Stimulated activated CD8-positive, alpha-beta memory T cell treated with anti-CD3 and anti-CD28 coated beads, Interleukin-15, amount 100 ng/mL, for 48 hours (primary cell): ENCODE results near the gene PDIA6.
"Not testable (repeated sequence)": the region's sequence is repeated elsewhere in the genome, so short reads cannot be mapped to it uniquely, and the experiment has no call there.

Experiments
- DNase-seq, 2 donors: peaks; one replicate each; pipeline ENCODE4 v3.0.0-alpha.2; 2020; ENCODE audit warnings: low read depth in 2 of 2

The PDIA6 gene

DNA sequence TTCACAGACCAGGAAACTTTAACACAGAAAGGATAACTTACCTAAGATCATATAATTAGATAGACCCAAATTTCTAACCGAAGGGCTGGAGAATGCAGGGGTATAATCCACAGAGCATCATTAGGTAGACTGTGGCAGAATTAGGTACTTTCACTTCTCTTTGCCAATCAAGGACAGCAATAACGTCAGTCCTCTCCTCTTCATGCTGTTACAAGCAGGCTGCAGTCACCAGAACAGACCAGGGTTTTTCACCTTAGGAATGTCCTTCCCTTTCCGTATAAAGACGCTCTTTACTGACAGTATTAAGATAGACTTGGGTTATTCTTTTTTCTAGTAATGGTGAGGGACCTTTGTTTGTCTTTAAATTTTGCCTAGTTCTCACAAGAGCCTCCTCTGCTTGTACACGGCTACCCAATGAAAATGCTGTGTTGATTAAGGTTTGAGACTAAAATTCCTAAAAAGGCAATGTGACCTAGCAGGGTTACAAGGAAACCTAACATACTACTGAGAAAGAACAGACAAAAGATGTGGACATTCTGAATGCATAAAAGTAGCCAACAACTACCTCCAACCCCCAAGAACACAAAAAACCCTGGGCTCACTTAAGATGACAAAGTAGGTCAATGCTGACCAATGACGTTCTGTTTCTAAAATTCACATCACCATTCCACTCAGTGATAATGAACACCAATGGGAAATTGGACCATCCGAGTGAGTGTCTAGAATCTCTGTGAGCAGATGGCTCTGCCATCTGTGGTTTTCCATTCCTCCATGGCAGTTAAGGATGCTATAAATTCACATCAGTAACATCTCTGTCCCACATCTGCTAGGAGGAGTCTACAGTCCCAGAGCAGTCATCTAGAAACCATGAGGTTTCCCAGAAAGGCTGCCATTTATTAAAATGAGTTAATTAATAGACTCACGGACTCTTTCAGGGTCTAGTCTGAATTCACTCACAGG is 2.1 kb downstream of the PDIA6 start:
- DNase-seq: no peak

DNA sequence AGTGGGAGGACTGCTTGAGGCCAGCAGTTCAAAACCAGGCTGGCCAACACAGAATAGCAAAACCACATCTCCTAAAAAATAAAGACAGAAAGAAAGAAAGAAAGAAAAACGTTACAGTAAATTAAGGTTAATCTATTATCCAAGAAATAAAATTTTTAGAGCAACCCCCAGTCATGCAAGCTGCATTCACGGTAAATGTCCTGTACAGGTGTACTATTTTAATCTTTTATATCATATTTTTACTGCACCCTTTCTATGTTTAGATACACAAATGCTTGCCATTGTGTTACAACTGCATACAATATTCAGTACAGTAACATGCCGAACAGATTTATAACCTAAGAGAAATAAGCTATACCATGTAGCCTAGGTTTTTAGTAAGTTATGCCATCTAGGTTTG is 6.0 kb downstream of the PDIA6 start:
- DNase-seq: no peak

GRCh38 chr2:10805990-10806389 is 6.6 kb downstream of the PDIA6 start:
- DNase-seq: not testable (repeated sequence)

GRCh38 chr2:10802657-10803056 is 9.9 kb downstream of the PDIA6 start:
- DNase-seq: no peak

DNA sequence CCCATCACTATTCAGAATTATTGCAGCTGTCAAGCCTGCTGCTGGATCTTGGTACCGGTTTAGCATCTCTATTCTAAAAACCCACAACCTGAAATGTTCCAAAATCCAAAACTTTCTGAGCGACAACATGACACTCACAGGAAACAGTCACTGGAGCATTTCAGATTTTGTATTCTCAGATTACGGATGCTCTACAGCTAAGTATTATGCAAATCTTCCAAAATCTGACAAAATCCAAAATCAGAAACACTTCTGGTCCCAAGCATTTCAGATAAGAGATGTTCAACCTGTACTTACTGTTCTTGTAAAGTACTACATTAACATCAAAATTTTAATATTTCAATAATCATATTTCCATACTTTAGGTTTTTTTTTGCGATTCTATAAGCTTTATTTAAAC is 12.4 kb downstream of the PDIA6 start:
- DNase-seq: no peak

DNA sequence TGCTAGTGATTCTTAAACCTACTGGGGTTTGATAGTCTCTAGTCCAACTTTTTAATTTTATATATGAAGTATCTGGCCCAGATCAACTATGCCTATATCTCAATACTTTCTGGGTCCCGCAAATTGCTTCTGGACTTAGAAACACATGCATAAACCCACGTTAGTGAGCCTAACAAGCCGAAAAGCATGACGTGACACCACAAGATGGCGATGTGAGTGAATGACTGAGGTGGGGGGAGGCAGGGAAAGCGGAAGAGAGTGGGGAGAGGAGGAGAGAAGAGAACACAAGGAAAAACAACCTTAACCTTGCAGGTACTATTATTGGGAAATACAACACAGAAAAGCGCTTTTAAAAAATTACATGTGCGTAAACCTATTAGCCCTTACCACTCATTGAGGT is 13.8 kb downstream of the PDIA6 start:
- no peak for DNase-seq

DNA sequence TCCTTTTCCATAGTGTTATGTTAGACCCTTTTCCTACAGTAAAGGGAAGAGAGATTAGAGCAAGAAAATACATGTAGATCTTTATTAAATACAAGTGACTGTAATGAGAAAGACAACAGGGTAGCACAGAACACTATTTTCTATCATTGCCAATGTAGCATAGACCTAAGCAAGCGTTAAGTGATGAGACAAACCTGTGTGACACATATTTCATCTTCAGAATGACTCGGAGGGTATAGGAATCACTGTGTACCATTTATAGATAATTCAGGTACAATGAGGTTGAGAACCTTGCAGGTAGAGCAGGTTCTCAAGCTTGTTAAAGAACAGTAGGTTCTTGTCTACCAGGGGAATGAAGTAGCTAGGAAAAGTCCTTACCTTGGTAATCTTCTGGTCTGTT is 15.9 kb downstream of the PDIA6 start:
- no peak for DNase-seq

- DNase-seq: no peak
These were observed 17.0 kb downstream of the PDIA6 start for GRCh38 chr2:10795508-10796046.

DNA sequence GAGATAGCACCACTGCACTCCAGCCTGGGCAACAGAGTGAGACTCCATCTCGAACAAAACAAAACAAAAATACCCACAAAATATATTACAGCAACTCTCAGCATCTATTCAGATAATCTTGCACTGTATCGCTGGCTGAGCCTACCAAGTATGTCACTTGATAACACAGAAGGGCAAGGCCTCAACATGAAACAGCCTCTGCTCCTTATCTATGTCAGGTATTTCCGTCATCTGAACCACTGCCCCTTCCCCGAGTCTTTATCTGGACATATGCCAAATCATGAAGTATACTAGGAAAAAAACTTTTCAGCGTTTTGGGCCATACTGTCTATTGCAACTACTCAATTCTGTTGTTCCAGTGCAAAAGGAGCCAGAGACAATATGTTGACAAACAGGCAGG is 17.7 kb downstream of the PDIA6 start:
- DNase-seq: no peak

- no peak for DNase-seq
These were observed 18.8 kb downstream of the PDIA6 start for GRCh38 chr2:10793816-10794215.

GRCh38 chr2:10792660-10793400 is 19.8 kb downstream of the PDIA6 start:
- DNase-seq: no peak

GRCh38 chr2:10792001-10792634 is 20.5 kb downstream of the PDIA6 start:
- DNase-seq: no peak

DNA sequence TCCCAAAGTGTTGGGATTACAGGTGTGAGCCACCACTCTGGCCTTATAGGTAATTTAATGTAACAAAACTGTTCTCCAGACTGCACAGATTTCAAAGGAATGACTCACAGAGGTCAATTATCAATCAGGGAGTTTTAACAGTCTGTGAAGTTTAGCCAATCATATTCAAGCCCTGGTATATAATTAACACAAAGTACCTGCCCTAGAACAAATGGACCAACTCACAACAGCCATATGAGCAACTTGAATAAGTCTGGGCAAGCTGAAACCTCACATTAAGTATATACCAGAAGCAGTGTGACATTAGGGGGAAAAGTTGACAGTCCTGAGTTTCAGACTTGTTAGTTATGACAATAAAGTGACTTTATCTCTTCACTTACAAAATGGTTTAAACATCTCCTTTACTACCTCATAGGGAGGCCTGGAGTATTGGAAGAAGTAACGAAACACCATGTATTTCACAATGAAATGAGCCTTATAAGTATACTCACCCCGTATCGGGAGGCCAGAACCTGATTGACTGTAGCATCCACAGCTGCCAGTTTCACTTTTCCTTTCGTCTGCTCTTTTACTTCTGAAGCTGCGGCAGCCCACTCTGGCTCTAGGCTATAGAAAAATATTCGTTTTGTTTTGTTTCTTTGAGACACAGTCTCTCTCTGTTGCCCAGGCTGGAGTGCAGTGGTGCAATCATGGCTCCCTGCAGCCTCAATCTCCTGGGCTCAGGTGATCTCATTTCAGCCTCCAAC is 22.2 kb downstream of the PDIA6 start:
- DNase-seq: no peak

DNA sequence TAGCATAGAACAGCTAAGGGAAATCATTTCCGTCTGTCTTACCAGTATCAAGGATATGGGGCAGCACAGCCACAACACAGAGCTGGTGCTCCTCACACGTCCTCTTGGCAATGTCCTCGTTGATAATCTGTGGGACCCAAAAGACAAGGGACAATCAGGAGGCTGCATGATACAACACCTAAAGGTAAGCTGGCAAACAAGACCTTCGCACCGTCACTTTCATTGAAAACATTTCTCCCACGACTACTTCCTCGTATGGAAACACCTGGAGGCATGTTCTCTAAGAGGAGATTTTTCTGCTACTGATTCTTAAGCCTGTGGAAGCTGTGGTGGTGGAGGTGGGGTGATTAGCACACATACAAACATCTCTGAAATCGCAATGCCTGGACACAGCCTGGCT is 23.7 kb downstream of the PDIA6 start:
- DNase-seq: no peak

DNA sequence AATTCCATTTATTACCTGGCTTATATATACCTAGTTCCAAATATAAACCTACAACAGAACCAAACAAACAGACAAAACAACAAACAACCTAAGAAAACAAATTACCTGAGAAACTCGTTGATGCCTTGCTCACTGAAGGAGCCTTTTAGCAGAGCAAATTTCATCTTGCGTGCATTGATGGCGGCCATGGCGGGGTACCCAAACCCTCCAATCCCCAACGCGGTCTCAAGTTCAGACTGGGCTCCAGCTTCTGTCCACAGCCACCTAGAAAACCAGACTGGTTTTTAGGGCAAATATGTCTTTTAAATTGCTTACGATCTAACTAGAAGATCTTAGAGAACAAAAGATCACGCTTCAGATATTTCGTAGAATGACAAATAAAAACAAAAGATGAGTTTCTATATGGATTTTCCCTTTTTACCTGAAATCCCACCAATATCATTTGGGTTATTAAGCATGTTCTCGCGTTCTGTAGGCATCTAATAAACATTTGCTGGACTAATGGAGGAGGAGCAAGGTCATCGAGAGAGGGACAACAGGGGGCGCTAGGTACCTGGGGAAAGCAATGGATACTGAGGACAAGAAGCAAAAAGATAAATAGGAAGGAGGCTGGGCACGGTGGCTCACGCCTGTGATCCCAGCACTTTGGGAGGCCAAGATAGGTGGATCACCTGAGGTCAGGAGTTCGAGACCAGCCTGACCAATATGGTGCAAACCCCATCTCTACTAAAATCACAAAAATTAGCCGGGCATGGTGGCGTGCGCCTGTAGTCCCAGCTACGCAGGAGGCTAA is 25.2 kb downstream of the PDIA6 start:
- DNase-seq: no peak

DNA sequence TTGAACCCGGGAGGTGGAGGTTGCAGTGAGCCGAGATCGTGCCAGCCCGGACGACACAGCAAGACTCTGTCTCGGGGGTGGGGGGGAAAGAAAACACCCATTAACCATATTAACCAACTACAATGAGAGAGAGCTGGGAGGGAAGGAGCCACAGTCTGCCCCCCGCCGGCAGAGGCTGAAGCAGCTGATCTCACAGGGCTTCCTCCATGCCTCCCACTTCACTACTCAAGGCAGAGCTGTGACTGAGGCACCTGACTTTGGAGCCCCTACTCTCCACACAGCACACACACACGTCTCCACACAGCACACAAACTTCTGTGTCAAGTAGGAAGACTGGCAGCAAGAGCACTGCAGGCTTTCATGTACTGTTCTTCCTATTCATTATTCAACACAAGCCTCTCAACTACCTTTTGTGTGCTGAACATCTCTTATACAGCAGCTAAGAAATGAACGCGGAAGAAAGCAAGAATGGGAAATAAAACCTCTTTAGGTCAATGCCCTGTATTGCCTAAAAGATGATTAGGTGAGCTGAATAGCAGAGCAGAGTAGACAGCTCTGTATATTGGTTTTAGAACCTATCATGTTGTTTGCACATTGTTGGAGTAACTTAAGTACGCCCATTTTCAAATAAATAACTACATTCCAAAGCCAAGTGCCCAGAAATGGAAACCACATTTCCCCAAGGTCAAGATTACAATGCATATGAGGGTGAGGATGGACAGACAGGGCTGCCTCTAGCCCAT is 26.2 kb downstream of the PDIA6 start:
- DNase-seq: no peak

DNA sequence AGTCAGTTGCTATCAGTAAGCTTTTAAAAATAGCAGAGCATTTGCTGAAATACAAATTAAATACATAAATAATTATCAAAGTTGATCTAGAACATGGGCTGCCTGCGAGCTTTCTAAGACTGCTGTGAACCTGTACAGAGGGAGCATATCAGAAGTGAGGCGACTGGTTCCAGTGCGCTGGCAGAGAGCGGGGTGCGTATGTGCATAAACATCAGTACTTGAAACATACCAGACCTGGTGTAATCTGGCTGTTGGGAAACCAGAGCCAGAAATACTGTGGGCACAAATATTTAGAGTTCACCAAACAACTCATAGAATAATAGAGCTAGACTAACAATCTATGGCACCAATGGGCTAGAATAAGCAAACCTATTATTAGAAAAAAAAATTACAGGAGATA is 27.3 kb downstream of the PDIA6 start:
- no peak for DNase-seq

DNA sequence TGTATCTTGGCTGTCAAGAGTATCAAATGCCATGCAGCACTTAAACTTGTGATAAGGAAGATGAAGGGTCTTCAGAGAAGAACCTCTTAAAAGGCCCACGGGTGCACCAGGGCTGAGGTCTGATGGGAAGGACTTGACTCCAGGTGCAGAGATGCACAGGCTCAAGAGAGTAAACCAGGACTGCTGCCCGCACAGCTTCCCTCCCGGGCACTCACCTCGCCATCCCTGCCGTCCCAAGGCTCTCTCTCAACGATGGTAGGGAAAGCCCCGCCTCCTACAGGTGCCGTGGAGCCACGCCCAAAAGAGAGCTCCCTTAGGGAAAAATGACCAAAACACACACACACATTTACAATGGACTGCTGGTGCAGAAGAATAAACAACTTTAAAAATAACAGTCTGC is 27.9 kb downstream of the PDIA6 start:
- no peak for DNase-seq

- DNase-seq: no peak
These were observed 29.2 kb downstream of the PDIA6 start for GRCh38 chr2:10783421-10783820.

- DNase-seq: no peak
These were observed 30.8 kb downstream of the PDIA6 start for GRCh38 chr2:10781746-10782145.
